ENCODE data around the gene IGFBP7. TPM values are rescaled to one million over a fixed set of nuclear protein-coding genes. Genes with fewer than 3 reads are reported as not detected.

The IGFBP7 gene
- total RNA-seq, 1 donor from 2014 or later: not detected

Other genes with a start within 250 kb of the IGFBP7 start
- gene REST, start 202.5 kb downstream of the IGFBP7 start, total RNA-seq: 61.4 and 62.4 TPM in 2 replicates
- 18.4 and 18.6 TPM in 2 replicates for gene NOA1, start 132.8 kb downstream of the IGFBP7 start, total RNA-seq
- gene POLR2B, start 131.5 kb downstream of the IGFBP7 start, total RNA-seq: 113 and 118 TPM in 2 replicates

Measured in T-helper 1 cell treated with Interleukin-12 subunit alpha and Interleukin-12 subunit beta and Interleukin-4 antibody, amounts not matched to agents 30 ng/mL and 1 ng/mL, for 36 hours (primary cell).